IMR-90 (cell line): ENCODE measurements around the gene ZNF563. TPM values are rescaled to one million over a fixed set of nuclear protein-coding genes. Genes with fewer than 3 reads are reported as not detected.

Experiments used
- ATAC-seq: fragments of 200-7000 bp; cut with Tn5 transposase; 2 replicates; pipeline ENCODE4 v1.9.1; 2020; ENCODE audit warnings: low read depth, mild to moderate bottlenecking, moderate library complexity
- BruUV-seq: library from RNA; stranded (reverse); fragments of 400-500 nt; replicated peaks from 2 replicates; lab custom pipeline; 2021; lab: Mats Ljungman, UMichigan
- CTCF ChIA-PET: fragments of 300-600 bp; formaldehyde crosslinking; extraction: SDS; loops from one replicate; lab custom pipeline; 2021; ENCODE audit warnings: antibody characterized with exemption; lab: Yijun Ruan, JAX
- POLR2A ChIA-PET: fragments of 300-600 bp; sonication (Branson Sonifier 250); formaldehyde crosslinking; loops from one replicate; lab custom pipeline; 2022; ENCODE audit warnings: antibody characterized with exemption; ENCODE audit not compliant: unreplicated experiment; lab: Charles Lee
- DNase-seq: peaks from one replicate; pipeline ENCODE4 v3.0.0; 2013
- H2AFZ ChIP-seq: replicated peaks from 2 replicates; pipeline ENCODE3; 2013; ENCODE audit warnings: low read length, mild to moderate bottlenecking; ENCODE audit not compliant: poor library complexity
- H2AK5ac ChIP-seq: 2 replicates; pipeline ENCODE4 v1.6.1; 2013; ENCODE audit warnings: low read depth, low read length, inconsistent platforms
- H2AK9ac ChIP-seq: replicated peaks from 2 replicates; pipeline ENCODE3; 2013; ENCODE audit warnings: mild to moderate bottlenecking, low read depth, low read length, moderate library complexity; ENCODE audit not compliant: poor library complexity
- H2BK120ac ChIP-seq: 2 replicates; pipeline ENCODE4 v1.6.1; 2013; ENCODE audit warnings: low read depth, low read length, inconsistent platforms
- H2BK15ac ChIP-seq: 3 replicates; pipeline ENCODE4 v1.6.1; 2013; ENCODE audit warnings: low read depth, low read length, inconsistent platforms
- H2BK20ac ChIP-seq: 2 replicates; pipeline ENCODE4 v1.6.1; 2013; ENCODE audit warnings: low read depth, mild to moderate bottlenecking, inconsistent platforms, low read length, moderate library complexity
- H2BK5ac ChIP-seq: 2 replicates; pipeline ENCODE4 v1.6.1; 2013; ENCODE audit warnings: mild to moderate bottlenecking, low read depth, low read length, inconsistent platforms; ENCODE audit not compliant: poor library complexity, severe bottlenecking
- H3K14ac ChIP-seq: replicated peaks from 2 replicates; pipeline ENCODE4 v1.6.1; 2013; ENCODE audit warnings: low read depth, low read length, inconsistent platforms
- H3K18ac ChIP-seq: 2 replicates; pipeline ENCODE4 v1.6.1; 2013; ENCODE audit warnings: low read depth, low read length, control low read depth
- H3K23ac ChIP-seq: 2 replicates; pipeline ENCODE4 v1.6.1; 2013; ENCODE audit warnings: low read depth, low read length, inconsistent platforms
- H3K27ac ChIP-seq: 2 replicates; pipeline ENCODE4 v1.5.1; 2013; ENCODE audit warnings: mild to moderate bottlenecking, control low read depth, low read length; ENCODE audit not compliant: insufficient read depth
- H3K27me3 ChIP-seq: 2 replicates; pipeline ENCODE4 v1.6.1; 2013; ENCODE audit warnings: low read length; ENCODE audit not compliant: control insufficient read depth, insufficient read depth
- H3K36me3 ChIP-seq: 2 replicates; pipeline ENCODE4 v1.6.1; 2013; ENCODE audit warnings: low read length, mixed read lengths; ENCODE audit not compliant: control insufficient read depth, insufficient read depth
- H3K4ac ChIP-seq: 2 replicates; pipeline ENCODE4 v1.6.1; 2013; ENCODE audit warnings: low read depth, low read length, inconsistent platforms
- H3K4me1 ChIP-seq: 2 replicates; pipeline ENCODE4 v1.6.1; 2013; ENCODE audit warnings: low read length, mixed read lengths; ENCODE audit not compliant: control insufficient read depth, insufficient read depth
- H3K4me2 ChIP-seq: 2 replicates; pipeline ENCODE4 v1.6.1; 2013; ENCODE audit warnings: low read depth, mild to moderate bottlenecking, control low read depth, low read length, moderate library complexity
- H3K4me3 ChIP-seq: 2 replicates; pipeline ENCODE4 v1.5.1; 2013; ENCODE audit warnings: low read depth, mild to moderate bottlenecking, control low read depth, low read length, moderate library complexity; ENCODE audit not compliant: insufficient read depth
- H3K56ac ChIP-seq: 2 replicates; pipeline ENCODE4 v1.6.1; 2013; ENCODE audit warnings: low read length, inconsistent platforms; ENCODE audit not compliant: insufficient read depth; ENCODE audit errors: extremely low read depth
- H3K79me1 ChIP-seq, 2 experiments: 2 replicates each; pipeline ENCODE4 v1.6.1; 2013; ENCODE audit warnings: low read length in 2 of 2, inconsistent platforms in 1 of 2, low read depth in 1 of 2
- H3K9ac ChIP-seq: 2 replicates; pipeline ENCODE4 v1.6.1; 2013; ENCODE audit warnings: low read depth, low read length, control low read depth
- H3K9me1 ChIP-seq: 2 replicates; pipeline ENCODE4 v1.6.1; 2013; ENCODE audit warnings: low read length, inconsistent platforms; ENCODE audit not compliant: insufficient read depth
- H3K9me3 ChIP-seq: 2 replicates; pipeline ENCODE4 v1.6.1; 2013; ENCODE audit warnings: low read length; ENCODE audit not compliant: control insufficient read depth, insufficient read depth
- H4K20me1 ChIP-seq: 2 replicates; pipeline ENCODE4 v1.6.1; 2013; ENCODE audit warnings: low read length, inconsistent platforms; ENCODE audit not compliant: insufficient read depth
- H4K5ac ChIP-seq: 2 replicates; pipeline ENCODE4 v1.6.1; 2013; ENCODE audit warnings: mild to moderate bottlenecking, low read depth, low read length, control low read depth
- H4K8ac ChIP-seq, 2 experiments: 2 replicates each; pipeline ENCODE4 v1.6.1; 2013; ENCODE audit warnings: low read depth in 2 of 2, low read length in 2 of 2, control low read depth in 1 of 2, inconsistent platforms in 1 of 2
- H4K91ac ChIP-seq: 2 replicates; pipeline ENCODE4 v1.6.1; 2013; ENCODE audit warnings: low read depth, low read length, inconsistent platforms; ENCODE audit not compliant: insufficient read depth
- CEBPB ChIP-seq: IDR thresholded peaks from 2 replicates; pipeline ENCODE4 v1.6.1; 2012; ENCODE audit warnings: low read depth, low read length, improper control_type of control experiment
- FOS ChIP-seq: fragments of 150-350 bp; IDR thresholded peaks from 2 replicates; pipeline ENCODE4 v1.6.1; 2016; ENCODE audit warnings: low read depth, low read length
- MAZ ChIP-seq: IDR thresholded peaks from 2 replicates; pipeline ENCODE4 v1.6.1; 2012; ENCODE audit warnings: low read depth, mild to moderate bottlenecking, low read length, improper control_type of control experiment, moderate library complexity, borderline replicate concordance
- MXI1 ChIP-seq: IDR thresholded peaks from 2 replicates; pipeline ENCODE4 v1.6.1; 2012; ENCODE audit warnings: low read depth, mild to moderate bottlenecking, low read length, moderate library complexity, borderline replicate concordance
- POLR2A ChIP-seq: IDR thresholded peaks from 2 replicates; pipeline ENCODE4 v1.6.1; 2012; ENCODE audit warnings: mild to moderate bottlenecking, low read depth, low read length
- RCOR1 ChIP-seq: IDR thresholded peaks from 2 replicates; pipeline ENCODE4 v1.6.1; 2012; ENCODE audit warnings: mild to moderate bottlenecking, low read length, improper control_type of control experiment; ENCODE audit not compliant: insufficient replicate concordance
- WGBS, 2 experiments: methylation state at CpG; one replicate each; pipeline versions ENCODE4 v1.1.5 to v1.1.7; 2013; ENCODE audit warnings: missing lambda C conversion rate in 2 of 2; ENCODE audit not compliant: insufficient read length in 1 of 2; ENCODE audit errors: extremely low coverage in 2 of 2; 5-methylcytosine and 5-hydroxymethylcytosine counted together
- dilution Hi-C: fragments of 300-500 bp; cut with HindIII; formaldehyde crosslinking; loops from one replicate; pipeline ENCODE4 v1.14.3; 2018; ENCODE audit warnings: low sequenced_read_pairs; ENCODE audit not compliant: unreplicated experiment
- in situ Hi-C: fragments of 300-500 bp; cut with MboI; formaldehyde crosslinking; loops from 3 replicates; pipeline ENCODE4 v1.14.3; 2019; ENCODE audit warnings: low sequenced_read_pairs, inconsistent platforms, mixed read lengths
- intact Hi-C: fragments of 100-400 bp; cut with micrococcal nuclease; formaldehyde crosslinking; loops from 2 replicates; pipeline ENCODE4 v1.10.0; 2022
- polyA plus RNA-seq, 3 experiments: library from polyadenylated mRNA; depleted of rRNA; stranded (reverse); fragments of >200 nt; gene quantifications; 2 replicates each; pipeline ENCODE4 v1.2.3, GENCODE V29; 2012; ENCODE audit warnings: low replicate concordance in 1 of 3
- total RNA-seq: library from RNA; depleted of rRNA; stranded (reverse); fragments of >200 nt; gene quantifications from 2 replicates; pipeline ENCODE4 v1.2.3, GENCODE V29; 2012
- TF ChIP-seq, protein P1 (sequence below): fragments of 150-350 bp; IDR thresholded peaks from 2 replicates; pipeline ENCODE4 v1.6.1; 2017; ENCODE audit warnings: mild to moderate bottlenecking, antibody characterized with exemption, low read length, low read depth

ZNF563 gene
- total and polyA plus RNA-seq, 2 of the 4 experiments (the other 2 are of a cell fraction): 1.3 to 2.0 TPM

GRCh38 chr19:12318782-12319413 lies 14.5 kb downstream of the ZNF563 start:
- Histone ChIP-seq H3K18ac (no peak overlapping the region), H3K27me3 (no peaks in the 10 kb centered on the region), H4K91ac (no peak overlapping the region), H3K4me1 (no peaks in the 10 kb centered on the region), H2BK120ac (no peak overlapping the region), H3K9ac (no peak overlapping the region), H3K9me3 (peaks cover 44% of the 10 kb centered on the region), H3K4me3 (no peak overlapping the region), H4K8ac (no peak overlapping the region), H2AK5ac (no peak overlapping the region), H3K9me1 (no peaks in the 10 kb centered on the region), H3K36me3 (peaks cover 25% of the 10 kb centered on the region), H4K5ac (no peak overlapping the region), H3K79me1 (no peaks in the 10 kb centered on the region), H4K20me1 (no peaks in the 10 kb centered on the region), H2AK9ac (no peak overlapping the region), H3K27ac (no peak overlapping the region), H2BK15ac (no peak overlapping the region), H2AFZ (no peak overlapping the region), H3K4ac (no peak overlapping the region), H3K23ac (no peak overlapping the region), H3K56ac (no peak overlapping the region), H2BK20ac (no peak overlapping the region), H3K14ac (no peak overlapping the region), H3K4me2 (no peak overlapping the region), H2BK5ac (no peak overlapping the region)
- WGBS, 2 experiments: 87% methylated on average over 3 of the region's 13 CpGs; no CpG with 5 or more reads in 1 of the 2 experiments
- in situ Hi-C loops (loop anchor here (10.0 kb wide), 1 partner anchor 84 kb away; no protein-coding TSS in a partner anchor), intact Hi-C loops (no loop called here), dilution Hi-C loops (no loop called here)
- no TSS peak for BruUV-seq
- DNase-seq: no peak
- no peak for ATAC-seq
- ChIA-PET POLR2A (no interaction called here), CTCF (no interaction called here)
- TF ChIP-seq MXI1: no peak
- TF ChIP-seq, protein P1, sequence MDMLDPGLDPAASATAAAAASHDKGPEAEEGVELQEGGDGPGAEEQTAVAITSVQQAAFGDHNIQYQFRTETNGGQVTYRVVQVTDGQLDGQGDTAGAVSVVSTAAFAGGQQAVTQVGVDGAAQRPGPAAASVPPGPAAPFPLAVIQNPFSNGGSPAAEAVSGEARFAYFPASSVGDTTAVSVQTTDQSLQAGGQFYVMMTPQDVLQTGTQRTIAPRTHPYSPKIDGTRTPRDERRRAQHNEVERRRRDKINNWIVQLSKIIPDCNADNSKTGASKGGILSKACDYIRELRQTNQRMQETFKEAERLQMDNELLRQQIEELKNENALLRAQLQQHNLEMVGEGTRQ: no peak
- TF ChIP-seq CEBPB: no peak
- no peak for TF ChIP-seq MAZ
- TF ChIP-seq POLR2A: no peak
- no peak for TF ChIP-seq FOS
- no peak for TF ChIP-seq RCOR1
